Peyer's patch (tissue), 4 donors: ENCODE results near the gene TLN1.

Experiments used
- POLR2A ChIP-seq, 2 donors: fragments of 450-650 bp; IDR thresholded peaks; one replicate each; pipeline ENCODE4 v1.5.1; 2017; ENCODE audit warnings: antibody characterized with exemption in 2 of 2, mild to moderate bottlenecking in 2 of 2, moderate library complexity in 2 of 2
- TF ChIP-seq, protein P1 (sequence below), 6 experiments: fragments of 450-650 bp in 4 of 6; fragments of 200-600 bp in 2 of 6; sonication (generic) in 1 of 6; IDR thresholded peaks; one replicate each; pipeline ENCODE4 v1.5.1; 2017 to 2019; ENCODE audit warnings: antibody characterized with exemption in 6 of 6, mild to moderate bottlenecking in 3 of 6, moderate library complexity in 1 of 6

DNA sequence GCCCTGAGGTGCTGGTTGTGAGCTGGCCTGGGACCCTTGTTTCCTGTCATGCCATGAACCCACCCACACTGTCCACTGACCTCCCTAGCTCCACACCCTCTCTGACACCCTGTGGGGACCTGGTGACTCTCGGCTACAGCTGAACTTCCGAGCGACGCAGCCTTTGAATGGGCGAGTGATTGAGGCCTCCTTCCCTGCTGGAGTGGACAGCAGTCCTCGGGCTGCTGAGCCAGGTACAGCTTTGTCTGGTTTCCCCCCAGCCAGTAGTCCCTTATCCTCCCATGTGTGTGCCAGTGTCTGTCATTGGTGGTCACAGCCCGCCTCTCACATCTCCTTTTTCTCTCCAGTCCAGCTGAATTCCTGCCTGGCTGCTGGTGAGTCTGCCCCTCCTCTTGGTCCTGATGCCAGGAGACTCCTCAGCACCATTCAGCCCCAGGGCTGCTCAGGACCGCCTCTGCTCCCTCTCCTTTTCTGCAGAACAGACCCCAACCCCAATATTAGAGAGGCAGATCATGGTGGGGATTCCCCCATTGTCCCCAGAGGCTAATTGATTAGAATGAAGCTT is 52.1 kb downstream of the TLN1 start:
- TF ChIP-seq, protein P1, sequence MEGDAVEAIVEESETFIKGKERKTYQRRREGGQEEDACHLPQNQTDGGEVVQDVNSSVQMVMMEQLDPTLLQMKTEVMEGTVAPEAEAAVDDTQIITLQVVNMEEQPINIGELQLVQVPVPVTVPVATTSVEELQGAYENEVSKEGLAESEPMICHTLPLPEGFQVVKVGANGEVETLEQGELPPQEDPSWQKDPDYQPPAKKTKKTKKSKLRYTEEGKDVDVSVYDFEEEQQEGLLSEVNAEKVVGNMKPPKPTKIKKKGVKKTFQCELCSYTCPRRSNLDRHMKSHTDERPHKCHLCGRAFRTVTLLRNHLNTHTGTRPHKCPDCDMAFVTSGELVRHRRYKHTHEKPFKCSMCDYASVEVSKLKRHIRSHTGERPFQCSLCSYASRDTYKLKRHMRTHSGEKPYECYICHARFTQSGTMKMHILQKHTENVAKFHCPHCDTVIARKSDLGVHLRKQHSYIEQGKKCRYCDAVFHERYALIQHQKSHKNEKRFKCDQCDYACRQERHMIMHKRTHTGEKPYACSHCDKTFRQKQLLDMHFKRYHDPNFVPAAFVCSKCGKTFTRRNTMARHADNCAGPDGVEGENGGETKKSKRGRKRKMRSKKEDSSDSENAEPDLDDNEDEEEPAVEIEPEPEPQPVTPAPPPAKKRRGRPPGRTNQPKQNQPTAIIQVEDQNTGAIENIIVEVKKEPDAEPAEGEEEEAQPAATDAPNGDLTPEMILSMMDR (IDR thresholded peaks at IDR 0.05) = no peak
- no peak for TF ChIP-seq POLR2A (IDR thresholded peaks at IDR 0.05)
